Measurements from ENCODE around the gene TNIK.

- no peak for TF ChIP-seq CTCF (IDR thresholded peaks at IDR 0.05)
- no peak for TF ChIP-seq ZFX (IDR thresholded peaks at IDR 0.05; ENCODE audit: borderline replicate concordance)
Observed at GRCh38 chr3:171320750-171321558, 139.3 kb downstream of the TNIK start.
